ENCODE results near the gene MTERF4. TPM values are rescaled to one million over a fixed set of nuclear protein-coding genes. Genes with fewer than 3 reads are reported as not detected.
A peak's percentile ranks its signal among the peaks of the same experiment; 100 is the strongest.

Gene MTERF4
- total and polyA plus RNA-seq, 2 of the 13 experiments (the other 11 are each of a cell fraction or from before 2014, with no cell fraction given), result 50.5 to 59.8 TPM

DNA sequence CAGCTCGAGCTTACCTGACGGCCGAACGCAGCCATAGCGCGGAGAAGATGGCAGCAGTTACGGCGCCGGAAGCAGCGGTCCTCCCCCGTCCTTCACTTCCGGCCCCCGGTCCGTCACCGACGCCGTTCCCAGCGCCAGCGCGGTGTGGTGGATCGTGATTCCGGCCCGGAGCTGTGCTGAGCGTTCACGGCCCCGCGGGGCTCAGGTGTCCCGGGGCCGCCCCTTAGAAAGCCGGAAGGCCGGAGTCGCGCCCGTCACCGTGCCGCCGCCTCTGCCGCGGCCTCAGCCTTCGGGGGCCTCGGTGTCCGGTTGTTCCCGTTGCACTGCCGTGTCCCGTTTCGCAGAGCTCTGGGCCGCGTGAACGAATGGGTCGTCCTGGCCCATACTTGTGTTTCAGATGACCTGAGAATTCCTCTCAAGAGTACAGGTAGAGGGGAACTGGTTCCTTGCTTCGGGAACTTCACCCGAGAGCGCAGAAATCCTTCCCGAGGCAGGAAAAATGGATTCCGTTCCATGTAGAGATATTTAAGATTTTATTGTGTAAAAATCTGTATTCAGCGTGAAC is at the start of gene MTERF4 (continued):
- peak; percentile 90 for TF ChIP-seq MIER2 (CRISPR knock-in tag; IDR thresholded peaks at IDR 0.05)
- TF ChIP-seq, protein P1, sequence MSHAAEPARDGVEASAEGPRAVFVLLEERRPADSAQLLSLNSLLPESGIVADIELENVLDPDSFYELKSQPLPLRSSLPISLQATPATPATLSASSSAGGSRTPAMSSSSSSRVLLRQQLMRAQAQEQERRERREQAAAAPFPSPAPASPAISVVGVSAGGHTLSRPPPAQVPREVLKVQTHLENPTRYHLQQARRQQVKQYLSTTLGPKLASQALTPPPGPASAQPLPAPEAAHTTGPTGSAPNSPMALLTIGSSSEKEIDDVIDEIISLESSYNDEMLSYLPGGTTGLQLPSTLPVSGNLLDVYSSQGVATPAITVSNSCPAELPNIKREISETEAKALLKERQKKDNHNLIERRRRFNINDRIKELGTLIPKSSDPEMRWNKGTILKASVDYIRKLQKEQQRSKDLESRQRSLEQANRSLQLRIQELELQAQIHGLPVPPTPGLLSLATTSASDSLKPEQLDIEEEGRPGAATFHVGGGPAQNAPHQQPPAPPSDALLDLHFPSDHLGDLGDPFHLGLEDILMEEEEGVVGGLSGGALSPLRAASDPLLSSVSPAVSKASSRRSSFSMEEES (CRISPR knock-in tag; IDR thresholded peaks at IDR 0.05), result peak; percentile 88
- no peak for TF ChIP-seq RORA (CRISPR knock-in tag; IDR thresholded peaks at IDR 0.05)
- TF ChIP-seq AGO2 (optimal IDR thresholded peaks at IDR 0.05; ENCODE audit: low read depth, low read length), result no peak
- peak; percentile 98 for TF ChIP-seq ZNF709 (CRISPR knock-in tag; IDR thresholded peaks at IDR 0.05)
- TF ChIP-seq ZSCAN22 (CRISPR knock-in tag; IDR thresholded peaks at IDR 0.05), result peak; percentile 76; the same call in 1 of the 2 replicates
- 0 out of 2 replicates have a peak, but pooled peaks have one; percentile 65 for TF ChIP-seq ZFP62 (CRISPR knock-in tag; IDR thresholded peaks at IDR 0.05)
- TF ChIP-seq MAFK (conservative IDR thresholded peaks at IDR 0.05 in 1 of 2, IDR thresholded peaks at IDR 0.05 in 1 of 2; ENCODE audit: low read length in 2 of 2), result no peak
- peak; percentile 81; the same call in 1 of the 2 replicates for TF ChIP-seq ZNF674 (CRISPR knock-in tag; IDR thresholded peaks at IDR 0.05; ENCODE audit: low read depth)
- peak; percentile 99 for TF ChIP-seq ZMAT3 (CRISPR knock-in tag; conservative IDR thresholded peaks at IDR 0.05)
- TF ChIP-seq HOXA9 (CRISPR knock-in tag; IDR thresholded peaks at IDR 0.05; ENCODE audit: borderline replicate concordance), result peak; percentile 80; the same call in 1 of the 2 replicates
- TF ChIP-seq ZNF713 (CRISPR knock-in tag; IDR thresholded peaks at IDR 0.05), result peak; percentile 98
- peak; percentile 98 for TF ChIP-seq MYC (CRISPR knock-in tag; IDR thresholded peaks at IDR 0.05; ENCODE audit: borderline replicate concordance)
- peak; percentile 100 for TF ChIP-seq ZNF605 (CRISPR knock-in tag; IDR thresholded peaks at IDR 0.05)
- TF ChIP-seq TCF12 (IDR thresholded peaks at IDR 0.05), result no peak
- peak; percentile 93 for TF ChIP-seq TCF12 (CRISPR knock-in tag; IDR thresholded peaks at IDR 0.05)
- peak; percentile 98 for TF ChIP-seq ZNF337 (CRISPR knock-in tag; IDR thresholded peaks at IDR 0.05; ENCODE audit: borderline replicate concordance, low read depth)
- TF ChIP-seq REL (CRISPR knock-in tag; conservative IDR thresholded peaks at IDR 0.05), result peak; percentile 89; the same call in 1 of the 2 replicates
- TF ChIP-seq ZNF747 (CRISPR knock-in tag; IDR thresholded peaks at IDR 0.05; ENCODE audit: borderline replicate concordance), result peak; percentile 93
- no peak for TF ChIP-seq SOX6 (IDR thresholded peaks at IDR 0.05)
- peak; percentile 92 for TF ChIP-seq SOX6 (CRISPR knock-in tag; IDR thresholded peaks at IDR 0.05)
- TF ChIP-seq ZNF883 (CRISPR knock-in tag; IDR thresholded peaks at IDR 0.05; ENCODE audit: not compliant biosample characterization), result peak; percentile 99
- TF ChIP-seq NFE2L2 (IDR thresholded peaks at IDR 0.05; ENCODE audit: low read length), result no peak
- TF ChIP-seq, protein P2, sequence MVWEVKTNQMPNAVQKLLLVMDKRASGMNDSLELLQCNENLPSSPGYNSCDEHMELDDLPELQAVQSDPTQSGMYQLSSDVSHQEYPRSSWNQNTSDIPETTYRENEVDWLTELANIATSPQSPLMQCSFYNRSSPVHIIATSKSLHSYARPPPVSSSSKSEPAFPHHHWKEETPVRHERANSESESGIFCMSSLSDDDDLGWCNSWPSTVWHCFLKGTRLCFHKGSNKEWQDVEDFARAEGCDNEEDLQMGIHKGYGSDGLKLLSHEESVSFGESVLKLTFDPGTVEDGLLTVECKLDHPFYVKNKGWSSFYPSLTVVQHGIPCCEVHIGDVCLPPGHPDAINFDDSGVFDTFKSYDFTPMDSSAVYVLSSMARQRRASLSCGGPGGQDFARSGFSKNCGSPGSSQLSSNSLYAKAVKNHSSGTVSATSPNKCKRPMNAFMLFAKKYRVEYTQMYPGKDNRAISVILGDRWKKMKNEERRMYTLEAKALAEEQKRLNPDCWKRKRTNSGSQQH (CRISPR knock-in tag; IDR thresholded peaks at IDR 0.05; ENCODE audit: low read depth), result peak; percentile 99
- peak; percentile 91; the same call in 1 of the 2 replicates for TF ChIP-seq TP53 (CRISPR knock-in tag; conservative IDR thresholded peaks at IDR 0.05)
- peak; percentile 99 for TF ChIP-seq KDM4B (CRISPR knock-in tag; IDR thresholded peaks at IDR 0.05)
- peak; percentile 71; the same call in 1 of the 2 replicates for TF ChIP-seq DNMT3B (CRISPR knock-in tag; conservative IDR thresholded peaks at IDR 0.05)
- peak; percentile 97 for TF ChIP-seq SSRP1 (CRISPR knock-in tag; IDR thresholded peaks at IDR 0.05)
- no peak for TF ChIP-seq NONO (IDR thresholded peaks at IDR 0.05)
- TF ChIP-seq NONO (CRISPR knock-in tag; conservative IDR thresholded peaks at IDR 0.05), result peak; percentile 100
